ENCODE measurements around the gene CHL1.

Gene CHL1

DNA sequence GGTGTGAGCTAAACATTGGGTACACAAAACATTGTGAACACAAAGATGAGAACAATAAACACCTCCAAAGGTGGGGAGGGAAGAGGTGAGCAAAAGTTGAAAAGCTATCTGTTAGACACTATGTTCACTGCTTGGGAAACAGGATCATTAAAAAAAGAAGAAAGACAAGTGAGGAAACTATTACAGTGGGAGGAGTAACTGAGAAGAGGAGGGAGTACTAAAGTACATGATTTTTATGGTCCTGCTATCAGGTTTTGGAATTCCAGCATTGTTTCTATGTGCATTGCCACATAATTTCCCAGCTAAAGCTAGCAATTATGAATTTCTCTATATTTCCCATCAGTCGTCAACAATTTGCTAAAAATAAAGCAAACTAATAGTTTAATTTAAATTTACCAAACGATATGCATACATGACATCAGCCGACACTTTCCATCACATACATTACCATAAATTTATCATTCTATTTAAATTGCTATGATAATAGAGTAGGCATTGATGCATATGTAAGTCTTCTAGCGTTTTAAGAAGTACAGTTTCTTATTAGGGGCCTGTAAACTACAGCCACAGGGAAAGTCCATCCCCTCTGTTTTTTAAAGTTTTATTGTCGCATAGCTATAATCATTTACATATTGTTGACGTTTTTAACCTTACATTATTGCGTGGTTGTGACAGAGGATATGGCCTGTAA is 221.8 kb downstream of the CHL1 start:
- DNase-seq: no peak

DNA sequence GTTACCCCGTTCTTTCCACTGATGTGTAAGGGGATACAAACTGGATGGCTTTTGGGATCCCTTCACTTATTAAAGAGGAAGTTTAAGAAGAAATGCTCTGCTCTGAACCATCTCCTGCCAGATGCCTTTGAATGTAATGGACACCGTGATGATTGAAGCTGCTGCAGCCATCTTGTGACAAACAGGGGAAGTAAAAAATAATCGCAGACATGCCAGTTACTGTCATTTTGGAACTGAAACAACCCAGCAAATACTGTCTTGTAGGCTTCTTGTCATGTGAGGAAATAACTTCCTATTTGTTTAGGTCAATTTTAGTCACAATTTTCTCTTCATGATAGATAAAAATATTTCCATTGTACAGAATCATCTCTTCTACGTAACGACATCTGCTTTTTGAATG is 224.0 kb downstream of the CHL1 start:
- no peak for DNase-seq

DNA sequence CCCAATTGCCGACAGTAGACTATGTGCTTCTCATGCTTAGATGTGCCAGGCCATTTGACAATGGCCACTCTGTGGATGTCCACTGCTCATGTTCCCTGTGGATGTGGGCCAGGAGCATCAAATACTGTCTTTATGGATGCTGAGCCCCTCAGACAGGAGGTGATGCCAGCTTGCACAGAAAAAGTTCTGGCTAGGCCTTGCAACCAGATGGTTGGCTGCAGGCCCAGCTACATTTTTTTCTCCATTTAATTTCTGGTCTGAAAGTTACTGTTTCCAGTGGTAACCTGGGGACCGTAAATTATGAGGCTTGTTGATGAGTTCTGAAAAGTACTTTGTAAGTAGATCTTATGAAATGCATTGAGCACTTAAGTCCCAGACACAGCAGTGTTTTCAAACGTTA is 228.5 kb downstream of the CHL1 start:
- no peak for DNase-seq

DNA sequence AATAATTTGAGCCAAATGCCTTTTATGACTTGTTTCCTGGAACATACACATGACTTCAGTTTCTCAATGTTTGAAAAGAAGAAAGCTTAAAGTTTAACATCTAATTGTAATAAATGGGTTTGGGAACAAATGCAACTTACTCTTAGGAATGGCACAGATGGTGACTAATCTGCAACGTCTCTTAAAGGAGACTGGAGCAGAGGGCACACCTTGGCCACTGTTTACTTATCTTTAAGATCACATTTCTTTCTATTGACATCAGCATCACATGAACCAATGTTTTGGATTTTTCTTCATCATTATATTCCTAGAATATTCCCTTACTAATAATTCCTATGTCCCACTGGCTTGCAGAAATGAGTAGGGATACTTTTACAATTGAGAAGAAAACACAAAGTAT is 229.5 kb downstream of the CHL1 start:
- DNase-seq: no peak

DNA sequence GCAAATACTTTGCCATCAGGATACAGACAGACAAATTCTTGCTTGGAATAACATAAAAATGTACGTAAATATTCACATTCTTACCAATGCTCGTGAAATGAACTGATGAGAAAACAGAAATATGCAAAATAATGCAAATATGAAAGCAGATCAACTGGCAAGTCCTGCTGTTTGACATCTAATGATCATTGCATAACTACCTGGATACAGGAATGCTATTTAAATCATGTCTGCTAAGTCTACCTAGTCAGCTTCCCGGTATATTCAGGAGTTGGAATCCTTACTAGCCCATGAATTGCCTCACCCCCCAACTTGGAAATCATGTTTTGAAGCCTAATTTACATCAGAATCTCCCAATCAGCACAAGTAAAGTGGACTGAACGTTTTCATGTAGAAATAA is 230.6 kb downstream of the CHL1 start:
- DNase-seq: no peak

DNA sequence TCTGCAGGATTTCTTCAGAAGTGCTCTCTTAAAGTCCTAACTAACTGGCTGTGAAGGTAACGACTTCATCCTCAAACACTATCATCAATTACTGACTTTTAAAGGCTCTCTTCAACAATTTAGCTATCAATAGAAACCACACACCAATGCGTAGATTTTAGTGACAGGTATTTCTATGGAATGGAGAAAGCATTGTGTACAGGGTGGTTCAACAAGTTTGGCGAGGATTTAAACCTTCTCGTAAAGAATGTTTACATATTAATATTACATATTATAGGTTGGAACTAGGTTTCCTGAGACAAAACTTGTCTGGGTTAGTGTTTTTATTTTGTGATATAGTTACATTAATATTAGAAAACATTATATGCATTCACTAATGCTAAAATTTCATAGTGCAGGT is 233.6 kb downstream of the CHL1 start:
- DNase-seq: no peak

DNA sequence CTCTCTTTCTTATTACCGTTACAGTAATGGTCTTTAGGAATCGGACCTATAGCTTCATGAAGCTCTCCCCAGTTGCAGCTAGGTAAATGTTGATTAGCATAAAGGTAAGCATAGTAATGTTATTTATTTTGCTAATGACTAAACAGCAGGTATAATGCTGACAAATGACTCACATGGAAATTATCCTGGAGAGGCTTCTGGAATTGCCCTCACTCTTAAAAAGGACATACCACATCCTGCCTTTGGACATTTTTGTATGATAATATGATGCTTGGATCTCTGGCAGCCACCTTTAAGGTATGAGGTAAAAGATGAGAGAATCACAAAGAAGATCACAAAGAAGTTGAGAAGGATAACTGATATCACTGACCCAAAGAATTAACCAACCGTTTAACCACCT is 238.6 kb downstream of the CHL1 start:
- no peak for DNase-seq

DNA sequence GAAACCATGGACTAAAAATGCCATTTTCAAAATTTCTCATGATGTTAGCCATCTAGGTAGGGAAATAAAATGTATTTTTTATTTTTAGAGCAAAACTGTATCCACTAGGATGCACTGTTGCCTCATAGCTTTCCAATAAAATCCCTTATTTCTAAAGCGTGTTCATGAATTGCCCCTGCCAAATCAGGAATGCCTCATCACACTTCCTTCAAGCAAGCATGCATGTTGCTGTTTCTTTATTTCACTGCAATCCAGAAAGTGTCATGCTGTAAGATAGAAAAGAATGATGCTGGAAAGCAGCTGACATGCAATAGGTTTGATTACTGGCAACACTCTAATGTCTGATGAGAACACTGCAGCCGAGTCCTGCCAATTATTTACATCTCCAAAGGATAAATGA is 239.5 kb downstream of the CHL1 start:
- DNase-seq: no peak

DNA sequence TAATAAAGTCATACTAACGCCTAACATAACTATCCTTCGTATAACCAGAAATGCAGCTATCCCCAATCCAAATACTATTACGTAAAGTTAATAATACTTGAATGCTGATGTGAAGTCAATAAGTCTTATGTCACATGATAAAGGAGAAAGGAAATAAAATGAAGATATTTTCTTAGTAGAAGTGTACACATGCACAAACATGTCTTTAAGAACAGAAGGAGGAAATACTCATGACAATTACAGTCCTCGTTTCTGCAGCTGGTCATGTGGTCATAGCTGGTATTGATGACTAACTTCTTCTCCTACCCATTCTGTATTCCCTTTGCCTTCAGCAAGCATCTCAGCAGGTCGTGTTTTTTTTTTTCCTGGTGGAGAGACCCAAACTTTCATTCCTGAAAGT is 244.3 kb downstream of the CHL1 start:
- no peak for DNase-seq

DNA sequence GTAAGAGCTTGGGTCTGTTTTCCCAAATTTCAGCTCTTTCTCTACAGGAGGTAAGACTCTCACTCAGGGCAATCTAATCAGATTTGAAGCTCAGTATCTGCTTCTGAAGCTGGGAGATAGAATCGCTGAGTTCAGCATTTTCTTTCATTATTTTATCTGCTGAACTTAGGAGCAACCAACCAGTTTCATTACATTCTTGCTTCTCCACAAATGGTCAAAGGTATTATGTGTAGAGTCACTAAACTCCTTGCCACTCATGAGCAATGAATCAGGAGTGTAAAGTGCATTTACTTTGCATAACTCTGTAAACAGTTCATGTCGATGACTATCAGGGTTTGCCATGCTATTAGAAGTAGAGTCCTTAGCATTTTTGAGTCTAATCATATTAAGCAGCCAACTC is 249.4 kb downstream of the CHL1 start:
- DNase-seq: no peak

DNA sequence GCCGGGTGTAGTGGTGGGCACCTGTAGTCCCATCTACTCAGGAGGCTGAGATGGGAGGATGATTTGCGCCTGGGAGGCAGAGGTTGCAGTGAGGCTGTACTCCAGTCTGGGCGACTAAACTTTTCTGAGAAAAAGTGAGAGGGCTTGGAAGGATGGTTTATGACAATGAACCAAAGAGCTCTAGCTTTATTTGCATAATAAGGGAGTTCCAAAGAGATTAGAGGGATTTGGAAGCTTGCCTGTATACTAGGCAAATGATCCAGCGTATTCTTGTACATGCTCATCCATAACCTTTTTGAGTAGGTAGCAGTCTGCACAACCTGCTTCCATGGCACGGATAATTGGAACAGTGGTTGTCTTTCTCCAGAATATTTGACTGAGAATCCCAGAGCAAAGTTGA is 251.1 kb downstream of the CHL1 start:
- no peak for DNase-seq

DNA sequence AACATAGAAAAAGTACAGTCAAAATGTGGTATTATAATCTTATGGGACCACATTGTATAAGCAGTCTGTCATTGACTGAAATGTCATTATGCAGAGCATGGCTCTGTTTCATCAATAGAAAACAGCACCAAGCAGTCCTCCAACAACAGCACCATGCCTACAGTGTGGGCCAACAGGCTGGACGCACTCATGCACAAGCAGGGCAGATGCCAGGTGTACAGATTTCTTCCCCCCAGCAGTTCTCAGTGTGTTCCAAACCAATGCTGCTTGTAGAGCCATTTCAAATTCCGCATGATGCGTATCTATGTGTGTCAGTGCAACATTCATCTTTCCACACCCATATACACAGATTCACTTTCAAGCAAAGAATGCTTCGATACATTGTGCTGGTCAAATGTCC is 253.1 kb downstream of the CHL1 start:
- no peak for DNase-seq

DNA sequence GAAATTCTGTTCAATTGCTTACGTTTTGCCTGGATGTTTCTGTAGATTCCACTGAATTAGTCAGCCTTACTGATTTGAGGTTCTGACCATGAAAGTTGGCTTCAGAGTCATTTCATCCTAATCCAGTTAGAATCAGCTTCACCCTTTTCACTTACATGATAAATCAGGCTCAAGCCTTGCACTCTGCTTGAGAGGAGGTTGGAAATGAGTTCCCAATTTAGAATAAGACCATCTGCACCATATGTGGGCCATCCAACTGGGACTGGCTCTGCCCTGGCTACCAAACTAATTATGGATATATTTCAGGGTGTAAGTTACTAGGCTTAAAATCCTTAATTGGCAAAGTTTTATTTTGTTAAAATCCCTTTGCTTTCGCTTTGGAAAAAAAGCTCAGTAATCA is 255.7 kb downstream of the CHL1 start:
- DNase-seq: no peak

DNA sequence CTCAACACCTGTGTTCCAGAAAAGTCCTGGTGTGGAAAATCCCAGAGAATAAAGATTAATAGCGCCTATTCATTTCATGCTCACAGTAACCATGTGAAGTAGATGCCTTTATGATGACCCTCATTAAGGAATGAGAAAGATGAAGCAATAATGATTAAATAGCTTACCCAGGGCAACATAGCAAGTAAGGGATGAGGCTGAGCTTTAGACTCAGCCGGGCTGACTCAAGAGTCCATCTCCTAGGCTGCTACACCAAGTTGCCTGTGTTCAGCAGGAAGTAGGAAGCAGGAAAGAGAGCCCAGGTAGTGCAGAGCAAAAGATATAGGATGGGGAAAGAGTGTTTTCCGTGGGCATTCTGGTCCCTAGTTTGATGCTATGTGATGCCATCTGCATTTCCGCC is 256.5 kb downstream of the CHL1 start:
- DNase-seq: no peak

DNA sequence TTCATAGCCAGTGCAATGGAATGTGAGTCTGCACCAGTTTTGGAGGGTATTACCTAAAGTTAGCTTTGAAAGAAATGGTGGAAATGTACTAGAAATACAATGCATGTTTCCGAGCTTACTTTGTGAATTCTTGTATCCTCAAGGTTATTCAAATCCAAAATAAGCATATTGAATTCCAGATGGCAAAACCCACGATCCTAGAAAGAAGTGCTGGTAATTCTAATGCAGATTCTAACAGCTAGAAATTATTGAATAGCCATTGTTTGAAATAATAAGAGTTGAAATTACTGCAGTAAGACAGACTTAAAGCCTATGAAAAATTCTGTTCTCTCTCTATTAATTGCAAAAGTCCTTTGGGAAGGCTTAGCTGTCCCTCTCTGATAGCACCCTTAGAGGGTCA is 258.4 kb downstream of the CHL1 start:
- no peak for DNase-seq

DNA sequence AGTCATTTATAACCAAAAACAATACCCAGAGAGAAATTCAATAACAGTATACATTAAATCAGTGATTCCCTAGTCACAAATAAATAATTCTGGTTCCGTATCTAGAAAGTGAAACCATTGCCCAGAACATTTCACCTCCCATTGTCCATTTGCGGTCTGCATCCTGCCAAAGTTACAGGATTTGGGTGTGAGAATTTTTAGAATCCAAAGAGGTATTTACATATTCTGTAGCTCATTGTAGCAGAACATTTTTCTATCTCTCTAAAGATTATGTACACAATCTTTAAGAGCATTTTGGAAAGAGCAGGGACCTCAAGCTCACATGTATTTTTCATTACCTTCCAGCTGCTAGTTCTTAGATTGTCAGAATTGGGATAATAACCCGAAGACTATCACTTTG is 261.6 kb downstream of the CHL1 start:
- DNase-seq: no peak

DNA sequence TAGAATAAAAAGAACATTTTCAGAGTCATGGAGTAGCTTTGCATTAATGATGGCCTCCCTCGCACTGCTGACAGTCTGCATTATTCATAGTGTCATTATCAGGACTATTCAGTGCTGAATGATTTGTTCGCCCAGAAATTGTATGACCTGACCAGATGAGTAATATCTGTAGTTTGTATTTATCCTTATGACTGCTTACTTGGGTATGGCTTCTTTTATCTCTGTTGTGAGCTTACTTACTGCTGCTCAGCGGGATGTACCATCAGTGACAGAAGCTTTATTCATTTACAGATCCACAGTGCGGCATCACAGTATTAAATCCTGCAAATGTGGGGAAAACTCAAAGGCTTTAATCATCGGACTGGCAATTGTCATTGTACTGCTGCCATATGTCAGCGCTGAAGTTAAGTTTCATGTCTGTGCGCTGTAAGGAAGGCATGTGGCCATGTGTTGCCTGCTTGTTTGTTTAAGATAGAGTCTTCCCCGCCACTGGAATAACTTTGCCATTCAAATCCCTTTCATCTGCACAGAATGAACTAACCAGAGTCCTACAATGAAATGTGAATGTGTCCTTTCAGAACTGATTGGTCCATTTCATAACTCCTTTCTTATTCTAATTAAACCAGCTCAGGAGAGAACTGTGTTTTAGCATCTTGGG is 262.2 kb downstream of the CHL1 start:
- DNase-seq: no peak
